GM19351 (cell line): ENCODE data around the gene NCKAP5L.
A peak's percentile ranks its signal among the peaks of the same experiment; 100 is the strongest.
"Not testable (repeated sequence)": the region's sequence is repeated elsewhere in the genome, so short reads cannot be mapped to it uniquely, and the experiment has no call there.

Experiments
- ATAC-seq: cut with Tn5 transposase; IDR thresholded peaks from one replicate; pipeline ENCODE4 v1.9.1; 2021; ENCODE audit warnings: mild to moderate bottlenecking, moderate library complexity; ENCODE audit not compliant: unreplicated experiment

NCKAP5L gene

GRCh38 chr12:49865109-49865781, 37.0 kb upstream of the NCKAP5L start:
- ATAC-seq: no peak

GRCh38 chr12:49864798-49865090, 36.5 kb upstream of the NCKAP5L start:
- ATAC-seq: no peak

GRCh38 chr12:49863946-49864797, 36.0 kb upstream of the NCKAP5L start:
- ATAC-seq: no peak

GRCh38 chr12:49860921-49861320, 32.7 kb upstream of the NCKAP5L start:
- not testable (repeated sequence) for ATAC-seq

GRCh38 chr12:49855890-49856289, 27.7 kb upstream of the NCKAP5L start:
- ATAC-seq: not testable (repeated sequence)

GRCh38 chr12:49854976-49855375, 26.8 kb upstream of the NCKAP5L start:
- ATAC-seq: no peak

GRCh38 chr12:49853671-49854070, 25.5 kb upstream of the NCKAP5L start:
- ATAC-seq: no peak

- ATAC-seq: no peak
Measured at GRCh38 chr12:49847161-49847560, 18.9 kb upstream of the NCKAP5L start.

GRCh38 chr12:49846032-49846431, 17.8 kb upstream of the NCKAP5L start:
- no peak for ATAC-seq

- ATAC-seq: no peak
Measured at GRCh38 chr12:49843876-49844437, 15.7 kb upstream of the NCKAP5L start.

GRCh38 chr12:49843411-49843810, 15.2 kb upstream of the NCKAP5L start:
- no peak for ATAC-seq

- ATAC-seq: peak; percentile 88
Measured at GRCh38 chr12:49842519-49843352, 14.5 kb upstream of the NCKAP5L start, which contains the start of gene BCDIN3D. Gene BCDIN3D (minus strand): TSS chr12:49843106. CDS start chr12:49843087, 19 bp downstream.

GRCh38 chr12:49838973-49839633, 10.9 kb upstream of the NCKAP5L start:
- ATAC-seq: no peak

GRCh38 chr12:49832836-49833421, 4.7 kb upstream of the NCKAP5L start:
- no peak for ATAC-seq

GRCh38 chr12:49831717-49832116, 3.5 kb upstream of the NCKAP5L start:
- no peak for ATAC-seq

- ATAC-seq: no peak
Measured at GRCh38 chr12:49827401-49828099, 663 bp downstream of the NCKAP5L start.

GRCh38 chr12:49827051-49827400, 1.2 kb downstream of the NCKAP5L start:
- no peak for ATAC-seq

- no peak for ATAC-seq
Measured at GRCh38 chr12:49825971-49826421, 2.2 kb downstream of the NCKAP5L start.

- ATAC-seq: no peak
Measured at GRCh38 chr12:49825360-49825970, 2.7 kb downstream of the NCKAP5L start.
